Naive thymus-derived CD8-positive, alpha-beta T cell (primary cell): Measurements from ENCODE around the gene EHD3. TPM values are rescaled to one million over a fixed set of nuclear protein-coding genes. Genes with fewer than 3 reads are reported as not detected.

Experiments used
- ATAC-seq, 2 donors: fragments of 150-1000 bp; cut with Tn5 transposase in 1 of 2; sonication (Bioruptor Pico), chemical (Tn5 transposase) in 1 of 2; 1 replicate in 1 of 2; 2 replicates in 1 of 2; pipeline ENCODE4 v1.10.0; 2021; ENCODE audit warnings: mild to moderate bottlenecking in 2 of 2, moderate library complexity in 2 of 2
- POLR2A ChIA-PET: fragments of 350-600 bp; sonication (Branson Sonifier 250); formaldehyde crosslinking; loops from one replicate; lab custom pipeline; 2021; ENCODE audit warnings: antibody characterized with exemption; lab: Charles Lee
- DNase-seq, 10 donors: peaks; one replicate each; pipeline versions ENCODE4 v3.0.0 to v3.0.0-alpha.2; 2020 to 2022
- H3K27ac Mint-ChIP-seq, 10 donors: one replicate each; pipeline ENCODE4 v1.8.0; 2020 to 2022; ENCODE audit warnings: mild to moderate bottlenecking in 10 of 10, mixed read lengths in 10 of 10, moderate library complexity in 4 of 10, inconsistent platforms in 1 of 10
- H3K27me3 Mint-ChIP-seq, 5 donors: one replicate each; pipeline ENCODE4 v1.8.0; 2021 to 2022; ENCODE audit warnings: mixed read lengths in 5 of 5
- H3K36me3 Mint-ChIP-seq, 3 donors: one replicate each; pipeline ENCODE4 v1.8.0; 2020 to 2022; ENCODE audit warnings: mixed read lengths in 3 of 3, mild to moderate bottlenecking in 2 of 3, inconsistent platforms in 1 of 3
- H3K4me1 Mint-ChIP-seq, 4 donors: one replicate each; pipeline ENCODE4 v1.8.0; 2021 to 2022; ENCODE audit warnings: mixed read lengths in 4 of 4
- H3K4me3 Mint-ChIP-seq, 10 donors: one replicate each; pipeline ENCODE4 v1.8.0; 2020 to 2022; ENCODE audit warnings: mild to moderate bottlenecking in 10 of 10, mixed read lengths in 10 of 10, moderate library complexity in 6 of 10, inconsistent platforms in 1 of 10
- H3K9me3 Mint-ChIP-seq, 9 donors: one replicate each; pipeline ENCODE4 v1.8.0; 2020 to 2022; ENCODE audit warnings: mixed read lengths in 9 of 9, mild to moderate bottlenecking in 3 of 9, inconsistent platforms in 1 of 9, moderate library complexity in 1 of 9
- polyA plus RNA-seq, 3 donors: library from polyadenylated mRNA; unstranded; fragments of 300-500 nt; fragmentation: Illumina TruSeq; gene quantifications; one replicate each; pipeline ENCODE4 v1.2.3, GENCODE V29; 2021
- total RNA-seq, 8 experiments: library from RNA in 2 of 8; stranded (reverse) in 2 of 8; gene quantifications; one replicate each; pipeline ENCODE4 v1.2.3 and lab custom pipeline; 2021 to 2026

The EHD3 gene
- total and polyA plus RNA-seq, 5 experiments from 2014 or later = 2.0 to 4.6 (median 3.2) TPM

GRCh38 chr2:31216734-31217133 is 17.2 kb upstream of the EHD3 start:
- no peak for ATAC-seq
- H3K36me3 Mint-ChIP-seq = no peaks in the 10 kb centered on the region
- no peak overlapping the region for H3K4me3 Mint-ChIP-seq
- H3K27ac Mint-ChIP-seq = no peak overlapping the region
- POLR2A ChIA-PET = no interaction called here
- peaks cover 4 to 73% (median 15%) of the 10 kb centered on the region in 4 donors for H3K4me1 Mint-ChIP-seq
- no peaks in the 10 kb centered on the region for H3K9me3 Mint-ChIP-seq
- peaks cover 0 to 24% (median 6%) of the 10 kb centered on the region in 5 donors for H3K27me3 Mint-ChIP-seq
- no peak for DNase-seq

DNA sequence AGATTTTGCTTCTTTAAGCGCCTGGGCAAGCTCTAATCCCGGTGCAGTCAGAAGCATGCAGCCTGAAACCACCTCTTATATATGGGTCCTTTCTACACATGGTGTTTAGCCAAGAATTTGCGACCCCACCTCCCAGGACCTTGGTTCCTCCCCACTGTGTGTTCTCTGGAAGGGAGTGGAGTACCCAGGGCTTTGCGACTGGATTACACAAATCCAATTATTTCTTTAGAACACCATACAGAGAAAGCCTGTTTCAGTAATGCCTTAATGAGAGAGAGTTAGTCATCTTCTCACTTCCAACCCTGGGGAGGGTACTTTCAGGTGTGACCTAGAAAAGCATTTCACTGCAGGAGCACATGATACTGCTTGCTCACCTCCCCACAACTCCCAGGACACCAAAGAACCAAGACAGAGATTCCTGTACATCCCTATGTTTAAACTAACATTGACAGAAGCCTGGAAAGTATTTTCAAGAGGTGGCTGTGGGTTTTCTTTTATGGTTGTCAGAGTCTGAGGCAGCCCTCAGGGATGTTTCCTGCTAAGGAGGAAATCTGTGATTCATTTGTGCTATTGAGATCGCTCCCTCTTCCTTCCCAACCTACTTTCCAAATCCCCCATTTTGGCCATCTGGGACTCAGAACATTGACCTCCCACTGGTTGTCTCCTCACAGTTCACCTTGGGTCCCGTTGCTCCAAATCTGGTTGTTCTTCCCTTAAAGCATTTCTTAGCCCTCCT is 16.3 kb upstream of the EHD3 start, which contains the start of gene CAPN14:
TSS of gene CAPN14 (minus strand) at position 51 of the 736 bp plus-strand sequence. CDS start 12,068 bp downstream, outside the sequence.
- Mint-ChIP-seq H3K27ac (peak within 1 kb of the TSS in 1 of 10 donors; percentile 77), H3K36me3 (no peaks in the 10 kb centered on the region), H3K9me3 (no peaks in the 10 kb centered on the region), H3K4me1 (peaks cover 4 to 80% (median 15%) of the 10 kb centered on the region in 4 donors), H3K4me3 (no peak within 1 kb of the TSS), H3K27me3 (peaks cover 0 to 29% (median 7%) of the 10 kb centered on the region in 5 donors)
- POLR2A ChIA-PET = no interaction called here
- no peak for ATAC-seq
- no peak for DNase-seq

DNA sequence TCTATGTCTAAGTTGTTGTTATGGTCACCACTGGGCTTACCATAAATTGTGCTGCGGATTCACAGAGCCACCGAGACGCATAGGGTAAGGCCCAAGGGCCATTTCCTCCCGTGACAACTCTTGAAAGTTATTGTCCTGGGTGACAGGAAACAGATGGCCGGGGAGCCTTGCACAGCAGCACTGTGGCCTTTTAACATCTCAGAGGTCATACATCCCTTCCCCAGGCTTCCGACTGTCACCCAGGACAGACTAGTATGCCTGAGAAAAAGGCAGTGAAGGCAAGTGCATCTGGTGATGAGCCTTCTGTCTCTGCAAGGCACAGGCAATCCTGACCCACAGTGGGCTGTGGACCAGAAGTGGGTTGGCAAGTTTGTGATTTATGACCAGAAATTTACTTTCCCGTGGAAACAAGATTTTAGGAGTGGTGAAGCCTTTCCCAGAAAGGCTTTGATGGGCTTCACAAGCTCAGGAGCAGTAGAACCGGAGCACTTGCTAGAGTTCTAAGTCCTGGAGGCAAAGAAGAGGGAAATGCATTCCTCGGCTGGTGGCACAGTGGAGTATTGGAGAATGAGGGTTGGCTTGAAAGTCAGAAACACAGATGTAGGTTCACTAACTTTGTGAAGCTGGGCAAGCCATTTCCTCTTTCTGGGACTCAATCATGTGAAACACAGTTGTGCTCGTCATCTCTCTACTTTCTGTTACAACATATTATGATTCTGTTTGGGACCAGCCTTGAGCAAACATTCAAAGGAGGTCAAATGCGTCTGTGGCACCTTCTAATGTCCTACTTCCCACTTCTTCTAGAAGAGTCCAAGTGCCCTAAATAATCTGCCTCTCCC is 14.6 kb upstream of the EHD3 start:
- POLR2A ChIA-PET = no interaction called here
- Mint-ChIP-seq H3K27ac (peak overlapping the region in 2 of 10 donors; percentile 54 to 77), H3K4me3 (peak overlapping the region in 1 of 10 donors; percentile 71), H3K27me3 (peaks cover 0 to 32% (median 19%) of the 10 kb centered on the region in 5 donors), H3K9me3 (no peaks in the 10 kb centered on the region), H3K36me3 (no peaks in the 10 kb centered on the region), H3K4me1 (peaks cover 4 to 75% (median 8%) of the 10 kb centered on the region in 4 donors)
- DNase-seq (no peak), ATAC-seq (peak in 1 of 2 donors; percentile 69)

GRCh38 chr2:31221544-31221943 is 12.4 kb upstream of the EHD3 start:
- POLR2A ChIA-PET = no interaction called here
- H3K4me1 Mint-ChIP-seq = peaks cover 0 to 55% (median 0%) of the 10 kb centered on the region in 4 donors
- H3K4me3 Mint-ChIP-seq = no peak overlapping the region
- peak overlapping the region in 1 of 10 donors; percentile 18 for H3K27ac Mint-ChIP-seq
- H3K27me3 Mint-ChIP-seq = peaks cover 0 to 32% (median 19%) of the 10 kb centered on the region in 5 donors
- DNase-seq (no peak), ATAC-seq (no peak)
- H3K9me3 Mint-ChIP-seq = no peaks in the 10 kb centered on the region
- H3K36me3 Mint-ChIP-seq = no peaks in the 10 kb centered on the region

- ATAC-seq (no peak), DNase-seq (no peak)
- Mint-ChIP-seq H3K27ac (peak overlapping the region in 2 of 10 donors; percentile 10 to 28), H3K4me1 (peaks cover 0 to 49% (median 0%) of the 10 kb centered on the region in 4 donors), H3K4me3 (no peak overlapping the region), H3K27me3 (peaks cover 0 to 32% (median 19%) of the 10 kb centered on the region in 5 donors), H3K9me3 (no peaks in the 10 kb centered on the region), H3K36me3 (no peaks in the 10 kb centered on the region)
- POLR2A ChIA-PET = interaction anchor here (0.5 kb wide), 1 partner anchor 599 kb away, joined by 5 read pairs; no protein-coding TSS in a partner anchor
These were observed 11.9 kb upstream of the EHD3 start for GRCh38 chr2:31222071-31222470.

DNA sequence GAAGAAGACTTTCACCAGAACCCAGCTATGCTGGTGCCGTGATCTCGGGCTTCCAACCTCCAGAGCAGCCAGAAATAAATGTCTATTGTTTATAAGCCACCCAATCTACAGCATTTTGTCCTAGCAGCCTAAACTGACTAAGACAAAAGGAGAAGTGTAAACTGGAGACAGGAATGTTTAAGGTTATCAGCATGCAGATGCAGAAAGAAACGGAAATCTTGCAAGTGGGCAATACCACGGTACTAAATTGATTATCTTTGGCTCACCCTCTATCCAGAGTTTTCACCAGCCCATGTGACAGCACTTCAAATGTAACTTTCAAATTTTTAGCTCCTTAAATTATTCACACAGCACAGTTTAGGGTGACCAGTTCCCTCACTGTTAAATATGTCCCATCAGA is 10.9 kb upstream of the EHD3 start:
- POLR2A ChIA-PET = no interaction called here
- Mint-ChIP-seq H3K4me3 (no peak overlapping the region), H3K9me3 (no peaks in the 10 kb centered on the region), H3K27me3 (peaks cover 5 to 32% (median 23%) of the 10 kb centered on the region in 5 donors), H3K27ac (no peak overlapping the region), H3K36me3 (no peaks in the 10 kb centered on the region), H3K4me1 (peaks cover 0 to 40% (median 0%) of the 10 kb centered on the region in 4 donors)
- DNase-seq = no peak
- no peak for ATAC-seq

- peaks cover 5 to 31% (median 23%) of the 10 kb centered on the region in 5 donors for H3K27me3 Mint-ChIP-seq
- POLR2A ChIA-PET = interaction anchor here (1.2 kb wide), 1 partner anchor 10 kb away, joined by 3 read pairs; the partner anchor contains the start of gene EHD3
- ATAC-seq (no peak), DNase-seq (no peak)
- peaks cover 0 to 33% (median 0%) of the 10 kb centered on the region in 4 donors for H3K4me1 Mint-ChIP-seq
- H3K9me3 Mint-ChIP-seq = no peaks in the 10 kb centered on the region
- H3K4me3 Mint-ChIP-seq = no peak overlapping the region
- H3K36me3 Mint-ChIP-seq = no peaks in the 10 kb centered on the region
- H3K27ac Mint-ChIP-seq = no peak overlapping the region
These were observed 10.2 kb upstream of the EHD3 start for GRCh38 chr2:31223749-31224148.

DNA sequence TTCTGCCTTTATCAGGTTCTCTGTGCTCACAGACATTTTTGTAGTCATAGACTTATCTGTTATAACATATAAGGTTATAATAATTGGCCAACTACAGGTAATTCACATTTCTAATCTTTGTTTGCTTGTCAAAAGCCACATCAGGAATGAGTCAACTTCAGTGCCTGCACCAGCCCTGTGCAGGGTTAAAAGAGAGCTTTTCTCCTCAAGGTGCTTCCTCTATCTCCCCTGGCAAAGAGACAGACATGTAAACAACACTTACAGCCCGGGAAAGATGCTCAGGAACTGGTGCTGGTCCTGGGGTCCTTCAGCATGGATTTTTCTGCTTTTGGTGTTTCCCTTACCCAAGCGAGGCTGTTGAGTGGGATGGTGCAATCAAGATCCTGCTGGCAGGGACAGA is 7.7 kb upstream of the EHD3 start:
- POLR2A ChIA-PET = no interaction called here
- DNase-seq = no peak
- Mint-ChIP-seq H3K4me3 (no peak overlapping the region), H3K36me3 (no peaks in the 10 kb centered on the region), H3K9me3 (no peaks in the 10 kb centered on the region), H3K27ac (no peak overlapping the region), H3K4me1 (peaks cover 0 to 15% (median 0%) of the 10 kb centered on the region in 4 donors), H3K27me3 (peaks cover 6 to 25% (median 15%) of the 10 kb centered on the region in 5 donors)
- ATAC-seq = no peak

- H3K4me1 Mint-ChIP-seq = peaks cover 0 to 7% (median 0%) of the 10 kb centered on the region in 4 donors
- H3K4me3 Mint-ChIP-seq = no peak overlapping the region
- no peaks in the 10 kb centered on the region for H3K36me3 Mint-ChIP-seq
- POLR2A ChIA-PET = no interaction called here
- H3K27ac Mint-ChIP-seq = peak overlapping the region in 1 of 10 donors; percentile 31
- peaks cover 6 to 21% (median 16%) of the 10 kb centered on the region in 5 donors for H3K27me3 Mint-ChIP-seq
- no peaks in the 10 kb centered on the region for H3K9me3 Mint-ChIP-seq
- ATAC-seq = no peak
- no peak for DNase-seq
These were observed 6.8 kb upstream of the EHD3 start for GRCh38 chr2:31227110-31227509.

DNA sequence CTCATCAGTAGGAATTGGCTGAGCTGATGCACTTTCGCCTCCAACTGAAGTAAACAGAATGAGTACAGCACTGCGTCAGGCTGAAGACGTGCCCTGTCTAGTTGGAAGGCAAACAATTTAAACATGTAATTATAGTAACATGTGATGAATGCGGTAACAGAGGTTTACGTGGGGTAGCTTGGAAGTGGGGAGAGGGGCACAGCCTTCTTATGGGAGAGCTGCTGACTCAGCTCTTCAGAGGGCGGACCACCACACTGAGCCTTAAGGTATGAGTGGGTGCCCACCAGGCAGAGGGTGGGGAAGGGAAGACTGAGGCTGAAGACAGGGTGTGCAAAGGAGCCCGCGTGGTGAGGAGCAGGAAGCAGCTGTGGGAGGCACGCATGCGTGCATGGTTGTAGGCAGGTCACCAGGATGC is 6.2 kb upstream of the EHD3 start:
- DNase-seq = no peak
- Mint-ChIP-seq H3K4me1 (peaks cover 0 to 4% (median 0%) of the 10 kb centered on the region in 4 donors), H3K36me3 (no peaks in the 10 kb centered on the region), H3K27me3 (peaks cover 2 to 19% (median 15%) of the 10 kb centered on the region in 5 donors), H3K4me3 (no peak overlapping the region), H3K9me3 (no peaks in the 10 kb centered on the region), H3K27ac (no peak overlapping the region)
- no peak for ATAC-seq
- POLR2A ChIA-PET = no interaction called here

DNA sequence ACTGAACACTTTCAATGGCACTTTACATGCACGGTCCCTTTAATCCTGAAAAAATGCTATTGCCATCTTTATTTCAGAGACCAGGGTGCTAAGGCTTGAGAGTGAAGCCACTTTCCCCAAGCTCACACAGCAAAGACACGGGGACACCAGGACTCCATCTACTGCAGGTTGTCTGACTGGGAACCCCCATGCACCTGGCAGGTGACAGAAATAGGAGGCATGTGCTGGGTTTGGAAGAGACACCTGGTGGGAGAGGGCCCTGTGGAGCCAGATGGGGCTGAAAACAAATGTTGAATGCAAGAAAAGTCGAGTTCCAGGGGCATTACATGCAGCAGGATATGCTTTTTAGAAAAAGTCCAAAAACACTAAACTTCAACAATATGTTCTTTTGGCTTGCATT is 5.2 kb upstream of the EHD3 start:
- peaks cover 0 to 9% (median 8%) of the 10 kb centered on the region in 4 donors for H3K4me1 Mint-ChIP-seq
- peaks cover 0 to 18% (median 11%) of the 10 kb centered on the region in 5 donors for H3K27me3 Mint-ChIP-seq
- no peaks in the 10 kb centered on the region for H3K36me3 Mint-ChIP-seq
- POLR2A ChIA-PET = interaction anchor here (0.7 kb wide), 2 partner anchors 13 to 69 kb away, joined by 4 to 7 read pairs; no protein-coding TSS in a partner anchor
- no peak for DNase-seq
- no peak overlapping the region for H3K27ac Mint-ChIP-seq
- H3K4me3 Mint-ChIP-seq = no peak overlapping the region
- ATAC-seq = no peak
- no peaks in the 10 kb centered on the region for H3K9me3 Mint-ChIP-seq

GRCh38 chr2:31230751-31231150 is 3.2 kb upstream of the EHD3 start:
- DNase-seq = no peak
- Mint-ChIP-seq H3K27me3 (peaks cover 0 to 15% (median 7%) of the 10 kb centered on the region in 5 donors), H3K4me3 (no peak overlapping the region), H3K9me3 (no peaks in the 10 kb centered on the region), H3K36me3 (no peaks in the 10 kb centered on the region), H3K27ac (peak overlapping the region in 1 of 10 donors; percentile 54), H3K4me1 (peaks cover 7 to 24% (median 21%) of the 10 kb centered on the region in 4 donors)
- no peak for ATAC-seq
- POLR2A ChIA-PET = no interaction called here
